ENCODE data around the gene GRK5.

DNA sequence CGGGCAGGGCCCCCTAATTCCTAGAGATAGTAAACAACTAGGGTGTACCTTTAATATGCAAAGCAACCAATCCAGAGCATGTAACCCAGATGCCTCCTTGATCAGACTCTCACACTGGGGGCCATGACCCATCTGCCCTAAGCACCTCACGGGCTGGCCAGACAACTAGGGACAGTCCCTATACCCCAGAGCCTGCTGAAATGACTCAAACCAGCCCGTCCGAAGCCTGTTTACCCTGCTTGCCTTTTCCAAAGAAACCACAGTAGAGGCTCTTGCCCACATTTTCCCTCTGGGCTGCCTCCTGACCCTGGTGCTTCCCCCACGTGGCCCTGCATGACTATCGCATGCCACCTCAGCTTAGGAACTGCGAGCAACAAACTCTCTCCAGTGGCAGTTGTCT is 288.9 kb downstream of the GRK5 start:
- TF ChIP-seq EZH2 (IDR thresholded peaks at IDR 0.05; ENCODE audit: insufficient read depth, poor library complexity, severe bottlenecking) (no peak), EZH2phosphoT487 (IDR thresholded peaks at IDR 0.05; ENCODE audit: insufficient read depth, low read depth) (no peak)
